ENCODE measurements around the gene GBGT1. TPM values are rescaled to one million over a fixed set of nuclear protein-coding genes. Genes with fewer than 3 reads are reported as not detected.

Gene GBGT1
- total and polyA plus RNA-seq, 2 experiments from 2014 or later: 4.0 to 10.1 TPM

- no peak for TF ChIP-seq EZH2phosphoT487 (IDR thresholded peaks at IDR 0.05; ENCODE audit: low read depth, severe bottlenecking, unreplicated experiment)
- TF ChIP-seq EZH2 (IDR thresholded peaks at IDR 0.05; ENCODE audit: borderline replicate concordance): no peak
- peak; percentile 34 for TF ChIP-seq CTCF (IDR thresholded peaks at IDR 0.05; ENCODE audit: poor library complexity)
Measured at GRCh38 chr9:133149130-133150015, 14.3 kb downstream of the GBGT1 start.

GRCh38 chr9:133148199-133149129 is 15.2 kb downstream of the GBGT1 start:
- peaks cover 40% of the 10 kb centered on the region for H3K79me2 ChIP-seq
- H4K20me1 ChIP-seq (ENCODE audit: insufficient read depth, poor library complexity, severe bottlenecking): peaks cover 15% of the 10 kb centered on the region
- peaks cover 25% of the 10 kb centered on the region for H3K4me1 ChIP-seq (ENCODE audit: insufficient read depth)
- H3K4me3 ChIP-seq: peak overlapping the region; percentile 85
- no peaks in the 10 kb centered on the region for H3K36me3 ChIP-seq (replicated peaks; ENCODE audit: insufficient read depth, low read depth)
- H2AFZ ChIP-seq: peak overlapping the region; percentile 56
- TF ChIP-seq EZH2phosphoT487 (IDR thresholded peaks at IDR 0.05; ENCODE audit: low read depth, severe bottlenecking, unreplicated experiment): no peak
- no peak for TF ChIP-seq CTCF (IDR thresholded peaks at IDR 0.05; ENCODE audit: poor library complexity)
- TF ChIP-seq EZH2 (IDR thresholded peaks at IDR 0.05; ENCODE audit: borderline replicate concordance): no peak
- peak overlapping the region; percentile 100 for H3K4me2 ChIP-seq
- H3K9me3 ChIP-seq (ENCODE audit: low read depth): no peaks in the 10 kb centered on the region
- 4% methylated on average over 50 of the region's 65 CpGs for WGBS (ENCODE audit: low lambda C conversion rate, missing lambda C conversion rate)
- H3K27me3 ChIP-seq: no peaks in the 10 kb centered on the region
- peak overlapping the region; percentile 94 for H3K27ac ChIP-seq
- DNase-seq (ENCODE audit: low spot score): peak; percentile 63
- H3K9me2 ChIP-seq (replicated peaks; ENCODE audit: insufficient read depth): no peaks in the 10 kb centered on the region

More at GRCh38 chr9:133149130-133150015, 14.3 kb downstream of the GBGT1 start:
- H3K4me2 ChIP-seq: peak overlapping the region; percentile 84
- peaks cover 34% of the 10 kb centered on the region for H3K79me2 ChIP-seq
- no peaks in the 10 kb centered on the region for H3K27me3 ChIP-seq
- DNase-seq (ENCODE audit: low spot score): peak; percentile 97
- H3K36me3 ChIP-seq (replicated peaks; ENCODE audit: insufficient read depth, low read depth): no peaks in the 10 kb centered on the region
- H3K4me3 ChIP-seq: peak overlapping the region; percentile 10
- no peaks in the 10 kb centered on the region for H3K9me2 ChIP-seq (replicated peaks; ENCODE audit: insufficient read depth)
- WGBS (ENCODE audit: low lambda C conversion rate, missing lambda C conversion rate): 4% methylated on average over 45 of the region's 95 CpGs
- H4K20me1 ChIP-seq (ENCODE audit: insufficient read depth, poor library complexity, severe bottlenecking): peaks cover 15% of the 10 kb centered on the region
- H3K4me1 ChIP-seq (ENCODE audit: insufficient read depth): peaks cover 20% of the 10 kb centered on the region
- peak overlapping the region; percentile 94 for H3K27ac ChIP-seq
- H3K9me3 ChIP-seq (ENCODE audit: low read depth): no peaks in the 10 kb centered on the region
- H2AFZ ChIP-seq: peak overlapping the region; percentile 65

GRCh38 chr9:133147412-133148198 is 16.1 kb downstream of the GBGT1 start:
- H3K79me2 ChIP-seq: peaks cover 49% of the 10 kb centered on the region
- H4K20me1 ChIP-seq (ENCODE audit: insufficient read depth, poor library complexity, severe bottlenecking): peaks cover 22% of the 10 kb centered on the region
- peak; percentile 86 for DNase-seq (ENCODE audit: low spot score)
- no peaks in the 10 kb centered on the region for H3K27me3 ChIP-seq
- peaks cover 33% of the 10 kb centered on the region for H3K4me1 ChIP-seq (ENCODE audit: insufficient read depth)
- H3K9me3 ChIP-seq (ENCODE audit: low read depth): no peaks in the 10 kb centered on the region
- TF ChIP-seq CTCF (IDR thresholded peaks at IDR 0.05; ENCODE audit: poor library complexity) (peak; percentile 90), EZH2phosphoT487 (IDR thresholded peaks at IDR 0.05; ENCODE audit: low read depth, severe bottlenecking, unreplicated experiment) (no peak)
- H3K36me3 ChIP-seq (replicated peaks; ENCODE audit: insufficient read depth, low read depth): no peaks in the 10 kb centered on the region
- H3K4me2 ChIP-seq: peak overlapping the region; percentile 100
- H2AFZ ChIP-seq: no peak overlapping the region
- H3K4me3 ChIP-seq: peak overlapping the region; percentile 85
- peak overlapping the region; percentile 94 for H3K27ac ChIP-seq
- 31% methylated on average over 14 of the region's 14 CpGs for WGBS (ENCODE audit: low lambda C conversion rate, missing lambda C conversion rate)
- H3K9me2 ChIP-seq (replicated peaks; ENCODE audit: insufficient read depth): no peaks in the 10 kb centered on the region

Measured in hepatocyte (in vitro differentiated cells).